Right renal cortex interstitium (tissue), 3 donors: Measurements from ENCODE around the gene OR51Q1. TPM values are rescaled to one million over a fixed set of nuclear protein-coding genes. Genes with fewer than 3 reads are reported as not detected.

Experiments used
- DNase-seq, 3 donors: peaks; one replicate each; pipeline ENCODE4 v3.0.0-alpha.2; 2013; ENCODE audit warnings: low read depth in 3 of 3, low spot score in 2 of 3
- polyA plus RNA-seq, 3 donors: library from polyadenylated mRNA; unstranded; fragments of 120-200 nt; gene quantifications; one replicate each; pipeline ENCODE4 v1.2.1, GENCODE V29; 2013; ENCODE audit not compliant: insufficient read length in 3 of 3

The OR51Q1 gene, protein sequence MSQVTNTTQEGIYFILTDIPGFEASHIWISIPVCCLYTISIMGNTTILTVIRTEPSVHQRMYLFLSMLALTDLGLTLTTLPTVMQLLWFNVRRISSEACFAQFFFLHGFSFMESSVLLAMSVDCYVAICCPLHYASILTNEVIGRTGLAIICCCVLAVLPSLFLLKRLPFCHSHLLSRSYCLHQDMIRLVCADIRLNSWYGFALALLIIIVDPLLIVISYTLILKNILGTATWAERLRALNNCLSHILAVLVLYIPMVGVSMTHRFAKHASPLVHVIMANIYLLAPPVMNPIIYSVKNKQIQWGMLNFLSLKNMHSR
- polyA plus RNA-seq = not detected

DNA sequence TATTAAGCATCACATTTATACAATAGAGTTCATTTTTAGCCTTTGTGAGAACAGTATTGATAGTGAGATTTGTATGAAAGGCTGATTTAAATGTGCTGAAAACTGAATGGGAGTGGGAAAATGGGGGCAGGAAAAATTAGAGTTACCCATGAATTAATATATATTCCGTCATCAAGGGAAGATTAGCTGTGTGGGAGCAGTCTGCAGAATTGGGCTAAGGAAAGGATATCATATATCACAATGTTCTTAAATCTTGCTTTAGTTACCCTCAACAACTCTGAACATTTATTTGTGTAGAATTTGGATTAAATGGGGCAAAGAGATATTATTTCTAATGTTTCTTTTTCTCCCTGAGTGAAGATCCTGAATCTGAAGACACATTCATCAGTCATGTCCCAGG is at the start of gene OR51Q1:
TSS of gene OR51Q1 (plus strand) at position 301 of the 400 bp plus-strand sequence. CDS start at position 391, 90 bp downstream.
- no peak for DNase-seq

GRCh38 chr11:5380740-5381342 is 41.1 kb upstream of the OR51Q1 start:
- peak in 2 of 3 donors; percentile 5 to 30 for DNase-seq

- DNase-seq = no peak
Observed at GRCh38 chr11:5383576-5383975, 38.3 kb upstream of the OR51Q1 start, which contains the start of gene OR51M1. TSS of gene OR51M1 (plus strand) at chr11:5383812. CDS start at chr11:5389399, 5,587 bp downstream.

DNA sequence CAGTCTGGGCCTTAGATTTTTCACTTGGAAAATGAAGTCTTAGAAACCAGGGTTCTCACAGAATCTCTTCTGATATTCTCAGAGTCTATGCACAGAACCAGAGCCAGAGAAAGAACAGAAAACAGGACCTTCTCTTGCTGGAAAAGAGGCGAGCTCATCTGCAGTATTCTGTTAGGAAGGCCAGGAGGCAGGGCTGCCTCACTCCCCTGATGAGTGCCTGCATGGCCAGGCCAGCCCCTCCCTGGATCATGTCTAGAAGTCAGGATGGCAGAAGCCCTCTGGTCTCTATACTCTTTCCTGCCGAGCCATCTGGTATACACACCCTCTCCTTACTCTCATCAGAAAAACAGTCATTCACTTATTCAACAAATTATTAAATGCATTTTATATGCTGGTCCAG is 37.6 kb upstream of the OR51Q1 start:
- no peak for DNase-seq

GRCh38 chr11:5390210-5390609 is 31.7 kb upstream of the OR51Q1 start:
- DNase-seq = no peak

- no peak for DNase-seq
Observed at GRCh38 chr11:5394091-5394490, 27.8 kb upstream of the OR51Q1 start.

DNA sequence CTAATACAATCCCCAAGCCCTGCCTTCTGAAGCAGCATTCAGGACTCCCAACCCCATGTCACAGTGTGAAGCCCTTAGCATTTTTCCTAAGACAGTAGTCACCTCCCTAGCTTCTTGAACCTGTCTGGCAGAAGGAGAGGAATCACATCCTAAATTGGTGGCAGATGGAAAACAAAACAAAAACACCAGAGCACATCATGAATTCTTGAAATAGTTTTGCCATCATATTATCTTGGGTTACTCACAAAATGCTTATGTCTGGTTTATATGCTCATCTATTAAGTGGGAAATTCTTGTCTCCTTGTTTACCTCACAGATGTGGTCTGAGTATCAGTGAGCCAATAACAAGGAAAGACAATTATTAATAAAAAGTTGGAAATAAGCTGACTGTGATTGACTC is 23.0 kb upstream of the OR51Q1 start:
- DNase-seq = no peak

DNA sequence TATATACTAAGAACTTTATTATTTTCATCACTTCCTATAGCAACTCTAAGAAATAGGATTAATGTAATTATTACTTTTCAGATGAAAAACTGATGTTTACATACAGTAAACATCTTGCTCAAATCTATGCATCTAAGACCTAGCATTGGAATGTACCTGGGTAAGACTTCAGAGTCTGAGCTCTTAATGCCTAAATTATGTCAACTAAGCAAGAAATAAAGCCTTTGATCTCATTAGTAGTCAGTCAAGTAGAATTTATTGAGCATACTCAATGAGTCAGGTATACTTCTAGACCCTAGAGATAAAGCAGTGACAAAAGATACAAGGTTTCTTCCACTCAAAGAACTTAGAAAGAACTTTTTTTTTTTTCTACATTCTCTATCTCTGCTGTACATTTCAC is 16.7 kb upstream of the OR51Q1 start:
- DNase-seq = no peak

GRCh38 chr11:5420993-5421392 is 918 bp upstream of the OR51Q1 start:
- DNase-seq = no peak

DNA sequence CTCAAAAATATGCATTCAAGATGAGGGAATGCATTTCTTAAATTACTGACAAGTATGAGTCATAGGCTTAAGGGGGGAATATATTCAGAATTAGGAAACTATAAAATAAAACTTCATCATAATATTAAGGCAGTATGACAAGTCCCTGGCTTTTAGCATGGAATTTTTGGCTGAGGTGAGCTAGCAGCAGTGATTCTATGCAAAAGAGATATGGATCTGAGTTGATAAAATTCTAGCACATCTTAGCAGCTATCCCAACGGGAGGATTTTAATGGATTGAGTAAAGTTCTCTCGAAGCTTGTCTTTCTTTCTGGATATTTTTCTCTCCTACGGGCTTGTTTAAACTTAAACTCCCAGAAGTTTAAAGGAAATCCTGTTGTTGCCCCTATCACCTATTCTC is 1.2 kb downstream of the OR51Q1 start:
- DNase-seq = no peak

- no peak for DNase-seq
Observed at GRCh38 chr11:5441414-5441813, 19.5 kb downstream of the OR51Q1 start, which contains the start of gene OR51I1. TSS of gene OR51I1 (minus strand) at chr11:5441514. CDS start at chr11:5441514, 0 bp downstream.

GRCh38 chr11:5443835-5444393 is 22.0 kb downstream of the OR51Q1 start:
- no peak for DNase-seq

GRCh38 chr11:5449023-5449422 is 27.1 kb downstream of the OR51Q1 start, which contains the start of gene OR51I2:
TSS of gene OR51I2 (plus strand) at chr11:5449323. CDS start at chr11:5453489, 4,166 bp downstream.
- no peak for DNase-seq

DNA sequence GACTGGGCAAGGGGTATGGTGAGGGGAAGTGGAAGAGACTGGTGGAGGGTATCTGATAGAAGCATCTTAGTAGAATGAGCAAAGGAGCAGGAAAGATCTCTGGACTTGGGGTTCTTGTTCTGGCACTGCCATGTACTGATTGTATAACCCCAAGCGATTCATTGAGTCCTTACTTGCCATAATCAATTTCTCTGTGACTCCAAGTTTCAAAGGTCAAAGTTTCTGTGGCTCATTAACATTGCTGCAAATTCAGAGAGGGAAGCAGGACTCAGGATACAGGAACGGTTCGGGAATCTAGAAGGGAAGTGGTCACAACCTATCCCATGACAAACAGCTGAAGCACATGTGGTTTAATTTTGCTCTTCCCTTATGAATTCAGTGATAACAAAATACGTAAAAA is 27.5 kb downstream of the OR51Q1 start:
- no peak for DNase-seq

- no peak for DNase-seq
Observed at GRCh38 chr11:5460983-5461621, 39.2 kb downstream of the OR51Q1 start.

- no peak for DNase-seq
Observed at GRCh38 chr11:5467527-5467926, 45.6 kb downstream of the OR51Q1 start.

Other genes with a start within 250 kb of the OR51Q1 start
- gene OR51V1, start 221.4 kb upstream of the OR51Q1 start, polyA plus RNA-seq = not detected
- 100 to 1,000 TPM; 146 to 221 (median 152) TPM for gene HBB, start 195.0 kb upstream of the OR51Q1 start, polyA plus RNA-seq
- 1 to 10 TPM; 1.9 to 2.2 (median 2.1) TPM for gene HBD, start 187.6 kb upstream of the OR51Q1 start, polyA plus RNA-seq
- gene HBG1, start 172.3 kb upstream of the OR51Q1 start, polyA plus RNA-seq = 1 to 10 TPM; 3.5 to 6.3 (median 5.8) TPM
- 1,000 to 10,000 TPM; 2,105 to 2,538 (median 2,461) TPM for gene HBG2, start 167.3 kb upstream of the OR51Q1 start, polyA plus RNA-seq
- gene HBE1, start 152.2 kb upstream of the OR51Q1 start, polyA plus RNA-seq = 10 to 100 TPM in 1 of 3 donors, 1 to 10 TPM in 2; 7.4 to 13.8 (median 8.1) TPM
- gene OR51B4, start 120.2 kb upstream of the OR51Q1 start, polyA plus RNA-seq = under 1 TPM in 1 of 3 donors, not detected in 2; 0.22 TPM
- not detected for gene OR51B2, start 97.8 kb upstream of the OR51Q1 start, polyA plus RNA-seq
- gene OR51B5, start 78.6 kb upstream of the OR51Q1 start, polyA plus RNA-seq = under 1 TPM; 0.14 to 0.49 (median 0.14) TPM
- gene OR51B6, start 70.6 kb upstream of the OR51Q1 start, polyA plus RNA-seq = not detected
- not detected for gene OR51M1, start 38.3 kb upstream of the OR51Q1 start, polyA plus RNA-seq
- not detected for gene OR51I1, start 19.4 kb downstream of the OR51Q1 start, polyA plus RNA-seq
- not detected for gene OR51I2, start 27.2 kb downstream of the OR51Q1 start, polyA plus RNA-seq
- gene OR52D1, start 66.6 kb downstream of the OR51Q1 start, polyA plus RNA-seq = not detected
- not detected for gene UBQLN3, start 87.8 kb downstream of the OR51Q1 start, polyA plus RNA-seq
- under 1 TPM; 0.43 to 0.57 (median 0.43) TPM for gene UBQLNL, start 94.6 kb downstream of the OR51Q1 start, polyA plus RNA-seq
- gene OR52H1, start 126.4 kb downstream of the OR51Q1 start, polyA plus RNA-seq = not detected
- gene OR52B6, start 158.8 kb downstream of the OR51Q1 start, polyA plus RNA-seq = not detected
- 10 to 100 TPM; 15.8 to 64.3 (median 50.1) TPM for gene TRIM6, start 174.5 kb downstream of the OR51Q1 start, polyA plus RNA-seq
- 10 to 100 TPM in 1 of 3 donors, 1 to 10 TPM in 2; 6.7 to 11.4 (median 8.8) TPM for gene TRIM34, start 202.9 kb downstream of the OR51Q1 start, polyA plus RNA-seq